Trophoblast cell (in vitro differentiated cells and primary cell): ENCODE measurements around the gene NTMT2.

Experiments
- DNase-seq, 2 donors: peaks; one replicate each; pipeline ENCODE4 v3.0.0-alpha.2; 2016
- H2AFZ ChIP-seq: 2 replicates; pipeline ENCODE4 v1.6.1; 2013; ENCODE audit warnings: low read length, moderate library complexity, mild to moderate bottlenecking; ENCODE audit not compliant: insufficient read depth, poor library complexity
- H2AK5ac ChIP-seq: 2 replicates; pipeline ENCODE4 v1.6.1; 2013; ENCODE audit warnings: mild to moderate bottlenecking, low read length
- H2BK120ac ChIP-seq: 2 replicates; pipeline ENCODE4 v1.6.1; 2013; ENCODE audit warnings: low read length, mild to moderate bottlenecking, moderate library complexity; ENCODE audit not compliant: insufficient read depth, poor library complexity
- H2BK12ac ChIP-seq: 2 replicates; pipeline ENCODE4 v1.6.1; 2013; ENCODE audit warnings: mild to moderate bottlenecking, low read length, moderate library complexity
- H2BK5ac ChIP-seq: 2 replicates; pipeline ENCODE4 v1.6.1; 2013; ENCODE audit warnings: low read length, low read depth, moderate library complexity, mild to moderate bottlenecking; ENCODE audit not compliant: poor library complexity
- H3K14ac ChIP-seq: 2 replicates; pipeline ENCODE4 v1.6.1; 2013; ENCODE audit warnings: mild to moderate bottlenecking, low read length
- H3K18ac ChIP-seq: 2 replicates; pipeline ENCODE4 v1.6.1; 2013; ENCODE audit warnings: mild to moderate bottlenecking, low read length
- H3K23ac ChIP-seq: 2 replicates; pipeline ENCODE4 v1.6.1; 2013; ENCODE audit warnings: low read length
- H3K27ac ChIP-seq: 2 replicates; pipeline ENCODE4 v1.5.1; 2013; ENCODE audit warnings: low read depth, mild to moderate bottlenecking, inconsistent platforms, low read length, moderate library complexity
- H3K27me3 ChIP-seq: 2 replicates; pipeline ENCODE4 v1.6.1; 2013; ENCODE audit warnings: inconsistent platforms, mild to moderate bottlenecking, low read length, moderate library complexity; ENCODE audit not compliant: insufficient read depth
- H3K36me3 ChIP-seq, 2 experiments: 1 replicate in 1 of 2; 2 replicates in 1 of 2; pipeline ENCODE4 v1.6.1; 2013; ENCODE audit warnings: low read length in 2 of 2, mild to moderate bottlenecking in 2 of 2, moderate library complexity in 1 of 2; ENCODE audit not compliant: insufficient read depth in 2 of 2, control insufficient read depth in 1 of 2
- H3K4ac ChIP-seq: 2 replicates; pipeline ENCODE4 v1.6.1; 2013; ENCODE audit warnings: low read depth, mild to moderate bottlenecking, low read length, moderate library complexity
- H3K4me1 ChIP-seq, 2 experiments: 1 replicate in 1 of 2; 2 replicates in 1 of 2; pipeline ENCODE4 v1.6.1; 2013; ENCODE audit warnings: low read length in 2 of 2, mild to moderate bottlenecking in 2 of 2, moderate library complexity in 1 of 2; ENCODE audit not compliant: insufficient read depth in 2 of 2, control insufficient read depth in 1 of 2
- H3K4me2 ChIP-seq: 2 replicates; pipeline ENCODE4 v1.6.1; 2013; ENCODE audit warnings: inconsistent platforms, mild to moderate bottlenecking, low read length, moderate library complexity
- H3K4me3 ChIP-seq: 2 replicates; pipeline ENCODE4 v1.5.1; 2013; ENCODE audit warnings: mild to moderate bottlenecking, low read depth, low read length, inconsistent platforms
- H3K79me1 ChIP-seq: one replicate; pipeline ENCODE4 v1.6.1; 2013; ENCODE audit warnings: low read length
- H3K79me2 ChIP-seq: 2 replicates; pipeline ENCODE4 v1.6.1; 2013; ENCODE audit warnings: low read length, mild to moderate bottlenecking; ENCODE audit not compliant: control insufficient read depth, insufficient read depth, poor library complexity
- H3K9ac ChIP-seq: 2 replicates; pipeline ENCODE4 v1.6.1; 2013; ENCODE audit warnings: mild to moderate bottlenecking, low read length
- H3K9me3 ChIP-seq: 2 replicates; pipeline ENCODE4 v1.6.1; 2013; ENCODE audit warnings: low read depth, mild to moderate bottlenecking, control low read depth, inconsistent platforms, low read length; ENCODE audit not compliant: insufficient read depth
- H4K12ac ChIP-seq: 2 replicates; pipeline ENCODE4 v1.6.1; 2013; ENCODE audit warnings: low read depth, mild to moderate bottlenecking, low read length, moderate library complexity
- H4K8ac ChIP-seq: 2 replicates; pipeline ENCODE4 v1.6.1; 2013; ENCODE audit warnings: low read depth, mild to moderate bottlenecking, low read length, moderate library complexity
- H4K91ac ChIP-seq: one replicate; pipeline ENCODE4 v1.6.1; 2013; ENCODE audit warnings: low read depth, mild to moderate bottlenecking, low read length, moderate library complexity
- WGBS: extraction: QIAGEN DNeasy Blood & Tissue Kit; methylation state at CpG from one replicate; pipeline ENCODE4 v1.1.7; 2013; ENCODE audit warnings: missing lambda C conversion rate; ENCODE audit not compliant: insufficient read length, insufficient coverage; ENCODE audit errors: extremely low coverage; 5-methylcytosine and 5-hydroxymethylcytosine counted together

Gene NTMT2

DNA sequence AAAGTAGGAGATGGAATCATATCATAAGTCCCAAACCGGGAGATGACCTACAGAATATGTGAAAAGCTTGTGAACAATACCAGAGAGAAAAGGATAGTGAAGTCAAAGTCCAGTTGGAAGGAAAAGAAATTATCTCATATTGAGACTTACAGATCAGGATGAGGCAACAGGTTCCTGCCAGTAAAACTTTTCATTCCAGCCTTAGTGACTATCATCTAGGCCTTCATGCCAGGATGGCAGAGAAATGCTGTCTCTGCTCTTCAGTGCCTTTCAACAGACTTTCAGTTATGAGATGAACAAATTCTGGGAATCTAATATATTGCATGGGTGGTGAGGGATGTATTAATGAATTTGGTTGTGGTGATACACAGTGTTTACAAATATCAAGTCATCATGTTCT lies 52.3 kb downstream of the NTMT2 start:
- Histone ChIP-seq H4K8ac (no peak overlapping the region), H3K79me1 (peaks cover 10% of the 10 kb centered on the region), H2BK5ac (no peak overlapping the region), H3K14ac (no peak overlapping the region), H3K4me2 (no peak overlapping the region), H3K9ac (no peak overlapping the region), H3K79me2 (peaks cover 1% of the 10 kb centered on the region), H2AK5ac (no peak overlapping the region), H3K23ac (no peak overlapping the region), H3K27ac (no peak overlapping the region), H2AFZ (no peak overlapping the region), H2BK120ac (no peak overlapping the region), H4K12ac (no peak overlapping the region), H3K9me3 (no peaks in the 10 kb centered on the region), H3K4me3 (no peak overlapping the region), H4K91ac (no peak overlapping the region), H3K27me3 (no peaks in the 10 kb centered on the region), H3K4me1 (peaks cover 3 to 9% of the 10 kb centered on the region in 2 experiments), H3K4ac (no peak overlapping the region), H2BK12ac (no peak overlapping the region), H3K36me3 (no peaks in the 10 kb centered on the region), H3K18ac (no peak overlapping the region)
- WGBS: no CpG with 5 or more reads among the region's 1 CpG
- no peak for DNase-seq

DNA sequence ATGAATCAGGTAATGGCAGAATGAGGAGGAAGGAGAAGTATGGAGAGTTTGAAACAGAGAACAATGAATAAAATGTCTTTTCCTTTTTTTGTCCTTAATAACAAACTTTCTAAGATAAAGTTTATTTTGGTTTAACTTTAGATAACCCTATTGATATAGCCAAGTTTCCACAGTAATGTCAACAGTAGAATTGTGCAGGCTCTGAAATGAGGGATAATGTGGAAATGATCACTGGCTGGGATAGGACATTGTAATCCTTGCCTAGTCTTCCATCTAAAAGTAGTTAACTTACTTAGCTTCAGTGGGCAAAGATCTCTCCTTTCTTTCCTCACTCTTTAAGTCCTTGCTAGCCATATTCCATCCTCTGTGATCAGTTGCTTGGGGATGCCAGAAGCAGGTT lies 52.8 kb downstream of the NTMT2 start:
- H3K4me3 ChIP-seq: no peak overlapping the region
- peak overlapping the region; percentile 96 for H2BK12ac ChIP-seq
- no peak overlapping the region for H3K18ac ChIP-seq
- H4K12ac ChIP-seq: no peak overlapping the region
- H3K9ac ChIP-seq: no peak overlapping the region
- DNase-seq: no peak
- H2BK120ac ChIP-seq: peak overlapping the region; percentile 56
- H4K8ac ChIP-seq: peak overlapping the region; percentile 86
- H3K4me2 ChIP-seq: no peak overlapping the region
- peak overlapping the region; percentile 81 for H4K91ac ChIP-seq
- H3K23ac ChIP-seq: no peak overlapping the region
- peak overlapping the region; percentile 32 for H2AFZ ChIP-seq
- peak overlapping the region; percentile 93 for H2BK5ac ChIP-seq
- H3K27ac ChIP-seq: no peak overlapping the region
- peaks cover 10% of the 10 kb centered on the region for H3K79me1 ChIP-seq
- H3K79me2 ChIP-seq: peaks cover 1% of the 10 kb centered on the region
- H3K14ac ChIP-seq: peak overlapping the region; percentile 46
- H3K9me3 ChIP-seq: no peaks in the 10 kb centered on the region
- no peaks in the 10 kb centered on the region for H3K36me3 ChIP-seq
- peak overlapping the region; percentile 72 for H2AK5ac ChIP-seq
- H3K4me1 ChIP-seq: peaks cover 3 to 9% of the 10 kb centered on the region in 2 experiments
- peak overlapping the region; percentile 80 for H3K4ac ChIP-seq
- no peaks in the 10 kb centered on the region for H3K27me3 ChIP-seq

DNA sequence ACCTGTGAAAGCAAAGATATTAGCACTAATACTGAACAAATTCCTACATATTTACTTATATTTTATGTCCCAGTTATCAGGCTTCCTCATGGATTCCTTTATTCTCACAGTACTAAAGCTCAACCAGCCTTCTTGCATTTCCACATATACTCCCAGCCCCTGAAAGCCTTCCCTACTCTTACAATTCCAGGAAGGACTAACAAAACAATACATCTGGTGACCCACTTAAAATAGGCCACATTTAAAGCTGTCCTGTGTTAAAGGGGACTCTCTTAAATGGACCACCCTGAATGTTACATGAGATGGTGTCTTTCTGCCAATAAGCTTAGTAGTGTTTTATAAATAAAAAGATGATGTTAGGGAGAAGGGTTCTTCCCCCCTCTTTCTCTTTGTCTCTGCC lies 54.4 kb downstream of the NTMT2 start:
- H4K12ac ChIP-seq: no peak overlapping the region
- H2AFZ ChIP-seq: no peak overlapping the region
- no peaks in the 10 kb centered on the region for H3K36me3 ChIP-seq
- no peak overlapping the region for H3K4me3 ChIP-seq
- H3K4me2 ChIP-seq: no peak overlapping the region
- H3K27me3 ChIP-seq: no peaks in the 10 kb centered on the region
- H3K9ac ChIP-seq: no peak overlapping the region
- H3K79me2 ChIP-seq: peaks cover 1% of the 10 kb centered on the region
- no peak overlapping the region for H2BK5ac ChIP-seq
- H4K91ac ChIP-seq: no peak overlapping the region
- H2AK5ac ChIP-seq: no peak overlapping the region
- H3K4ac ChIP-seq: no peak overlapping the region
- no peak for DNase-seq
- no peak overlapping the region for H3K23ac ChIP-seq
- H2BK120ac ChIP-seq: no peak overlapping the region
- H3K18ac ChIP-seq: no peak overlapping the region
- no peak overlapping the region for H3K14ac ChIP-seq
- H3K79me1 ChIP-seq: peaks cover 8% of the 10 kb centered on the region
- no peaks in the 10 kb centered on the region for H3K9me3 ChIP-seq
- no peak overlapping the region for H3K27ac ChIP-seq
- H4K8ac ChIP-seq: no peak overlapping the region
- no peak overlapping the region for H2BK12ac ChIP-seq
- peaks cover 3 to 8% of the 10 kb centered on the region in 2 experiments for H3K4me1 ChIP-seq

DNA sequence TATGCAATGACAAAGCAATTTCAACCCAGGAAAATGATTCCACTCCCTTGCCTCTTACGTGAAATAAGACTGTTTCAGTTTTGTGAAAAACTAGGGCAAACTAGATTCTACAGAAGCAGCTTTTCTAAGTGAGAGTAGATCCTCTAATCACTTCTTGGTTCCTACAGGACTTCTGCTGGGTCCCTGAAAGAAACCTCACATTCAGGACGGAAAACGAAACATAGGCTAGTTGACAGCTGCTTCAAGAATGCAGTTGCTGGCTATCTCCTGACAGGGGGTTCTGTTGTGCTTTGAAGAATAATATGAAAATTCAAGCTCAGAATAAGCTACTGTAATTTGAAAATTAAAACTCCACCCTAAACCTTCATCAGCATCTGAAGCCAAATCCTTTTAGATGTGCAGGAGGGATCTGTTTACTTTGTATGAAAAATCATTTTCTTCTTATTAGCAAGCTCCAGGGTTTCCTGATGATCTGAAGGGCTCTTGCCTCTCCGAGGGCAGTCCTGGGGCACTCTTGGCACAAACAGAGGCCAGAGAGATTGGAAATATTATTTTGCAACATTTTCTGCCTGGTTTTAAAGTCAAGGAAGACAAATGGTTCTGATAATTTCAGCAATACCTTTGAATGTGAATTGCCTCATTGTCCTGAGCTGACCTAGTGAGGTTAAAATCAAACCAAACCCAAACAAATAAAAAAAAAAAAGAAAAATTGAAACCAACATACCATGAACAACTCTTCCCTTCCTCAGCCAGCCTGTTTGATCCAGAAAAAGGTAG lies 55.0 kb downstream of the NTMT2 start:
- H3K27me3 ChIP-seq: no peaks in the 10 kb centered on the region
- H3K4me2 ChIP-seq: no peak overlapping the region
- H3K4ac ChIP-seq: no peak overlapping the region
- WGBS: no CpG with 5 or more reads among the region's 4 CpGs
- H3K4me3 ChIP-seq: no peak overlapping the region
- H3K18ac ChIP-seq: no peak overlapping the region
- no peak for DNase-seq
- no peak overlapping the region for H3K9ac ChIP-seq
- H4K8ac ChIP-seq: no peak overlapping the region
- no peak overlapping the region for H2AK5ac ChIP-seq
- H4K12ac ChIP-seq: no peak overlapping the region
- H3K4me1 ChIP-seq: peaks cover 3 to 8% of the 10 kb centered on the region in 2 experiments
- H3K27ac ChIP-seq: no peak overlapping the region
- peak overlapping the region; percentile 60 for H4K91ac ChIP-seq
- H2BK120ac ChIP-seq: no peak overlapping the region
- no peak overlapping the region for H2BK5ac ChIP-seq
- H3K14ac ChIP-seq: no peak overlapping the region
- no peaks in the 10 kb centered on the region for H3K9me3 ChIP-seq
- H3K79me2 ChIP-seq: peaks cover 1% of the 10 kb centered on the region
- peaks cover 8% of the 10 kb centered on the region for H3K79me1 ChIP-seq
- no peaks in the 10 kb centered on the region for H3K36me3 ChIP-seq
- H2BK12ac ChIP-seq: no peak overlapping the region
- H2AFZ ChIP-seq: no peak overlapping the region
- H3K23ac ChIP-seq: no peak overlapping the region
